Prostate gland (tissue), 2 donors: ENCODE results near the gene GRIK2. TPM values are rescaled to one million over a fixed set of nuclear protein-coding genes. Genes with fewer than 3 reads are reported as not detected.

Experiments used
- DNase-seq: peaks from one replicate; pipeline ENCODE4 v3.0.0-alpha.2; 2019; ENCODE audit warnings: low spot score
- H3K27ac ChIP-seq, 2 donors: fragments of 200-600 bp; sonication (generic); 2 replicates each; pipeline ENCODE4 v1.5.1; 2017 to 2019
- H3K27me3 ChIP-seq: fragments of 200-600 bp; sonication (generic); replicated peaks from 2 replicates; pipeline ENCODE4 v1.5.1; 2019; ENCODE audit not compliant: insufficient read depth
- H3K36me3 ChIP-seq, 2 donors: fragments of 200-600 bp; sonication (generic); 1 replicate in 1 of 2; 2 replicates in 1 of 2; pipeline versions ENCODE4 v1.5.1 to v1.8.1; 2017 to 2019
- H3K4me1 ChIP-seq: fragments of 200-600 bp; sonication (generic); replicated peaks from 2 replicates; pipeline ENCODE4 v1.5.1; 2019
- H3K4me3 ChIP-seq, 2 donors: fragments of 200-600 bp; sonication (generic); 2 replicates each; pipeline ENCODE4 v1.5.1; 2017 to 2019
- H3K9me3 ChIP-seq: fragments of 200-600 bp; sonication (generic); 2 replicates; pipeline ENCODE4 v1.5.1; 2017
- CTCF ChIP-seq, 4 experiments: fragments of 200-600 bp in 2 of 4; fragments of 450-650 bp in 2 of 4; sonication (generic) in 2 of 4; IDR thresholded peaks; 1 replicate in 3 of 4; 2 replicates in 1 of 4; pipeline ENCODE4 v1.5.1; 2016 to 2019; ENCODE audit warnings: antibody characterized with exemption in 4 of 4, mild to moderate bottlenecking in 2 of 4, moderate library complexity in 2 of 4
- POLR2A ChIP-seq: fragments of 450-650 bp; IDR thresholded peaks from one replicate; pipeline ENCODE4 v1.6.1; 2016; ENCODE audit warnings: antibody characterized with exemption, mild to moderate bottlenecking
- POLR2AphosphoS5 ChIP-seq: sonication (generic); formaldehyde crosslinking; IDR thresholded peaks from one replicate; pipeline ENCODE4 v1.6.1; 2017; ENCODE audit warnings: antibody characterized with exemption
- WGBS: methylation state at CpG from one replicate; pipeline ENCODE4 v1.1.5; 2018; 5-methylcytosine and 5-hydroxymethylcytosine counted together
- intact Hi-C: fragments of 100-400 bp; cut with DNase I; formaldehyde crosslinking; loops from one replicate; pipeline ENCODE4 v1.14.2; 2022
- total RNA-seq, 2 donors: library from RNA; depleted of rRNA; stranded (reverse); fragments of >200 nt; gene quantifications; one replicate each; pipeline ENCODE4 v1.1.0, GENCODE V29; 2016

The GRIK2 gene
- total RNA-seq, 2 donors from 2014 or later, result 2.6 to 15.7 TPM

GRCh38 chr6:101956961-101957360 lies 563.5 kb downstream of the GRIK2 start:
- Histone ChIP-seq H3K27me3 (no peaks in the 10 kb centered on the region), H3K27ac (no peak overlapping the region), H3K4me3 (no peak overlapping the region), H3K4me1 (no peaks in the 10 kb centered on the region), H3K9me3 (no peaks in the 10 kb centered on the region), H3K36me3 (no peaks in the 10 kb centered on the region)
- DNase-seq, result no peak
- 66% methylated on average over 2 of the region's 2 CpGs for WGBS
- TF ChIP-seq POLR2A, result no peak
- TF ChIP-seq POLR2AphosphoS5, result no peak
- TF ChIP-seq CTCF (IDR thresholded peaks at IDR 0.05), result no peak
- intact Hi-C loops, result no loop called here

DNA sequence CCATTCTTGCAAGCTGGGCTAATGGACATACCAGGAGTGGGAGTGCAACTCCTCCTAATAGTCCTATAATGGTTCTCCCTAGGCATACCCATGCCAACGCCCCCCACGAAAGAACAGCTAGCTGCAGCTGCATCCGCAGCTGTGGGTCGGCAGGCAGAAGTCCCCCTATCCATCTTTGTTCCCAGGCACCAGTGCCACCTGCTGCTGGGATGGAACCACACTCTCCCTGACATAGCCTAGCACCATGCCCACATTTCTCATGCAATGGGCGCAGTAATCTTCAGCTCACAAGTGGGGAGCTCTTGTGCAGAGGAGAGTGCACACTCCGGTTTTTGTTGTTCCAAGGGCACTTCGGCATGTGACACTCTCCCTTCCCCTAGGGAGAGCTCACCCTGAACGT lies 567.8 kb downstream of the GRIK2 start:
- Histone ChIP-seq H3K27ac (no peak overlapping the region), H3K27me3 (no peaks in the 10 kb centered on the region), H3K9me3 (no peaks in the 10 kb centered on the region), H3K4me3 (no peak overlapping the region), H3K4me1 (no peaks in the 10 kb centered on the region), H3K36me3 (no peaks in the 10 kb centered on the region)
- no peak for TF ChIP-seq CTCF (IDR thresholded peaks at IDR 0.05)
- TF ChIP-seq POLR2AphosphoS5, result no peak
- no peak for TF ChIP-seq POLR2A
- no peak for DNase-seq
- 93% methylated on average over 8 of the region's 8 CpGs for WGBS
- intact Hi-C loops, result no loop called here

GRCh38 chr6:101980924-101981323 lies 587.4 kb downstream of the GRIK2 start:
- no peak for DNase-seq
- Histone ChIP-seq H3K4me3 (no peak overlapping the region), H3K9me3 (no peaks in the 10 kb centered on the region), H3K4me1 (no peaks in the 10 kb centered on the region), H3K36me3 (no peaks in the 10 kb centered on the region), H3K27ac (no peak overlapping the region), H3K27me3 (no peaks in the 10 kb centered on the region)
- TF ChIP-seq POLR2A, result no peak
- TF ChIP-seq CTCF (IDR thresholded peaks at IDR 0.05), result no peak
- TF ChIP-seq POLR2AphosphoS5, result no peak
- intact Hi-C loops, result no loop called here

GRCh38 chr6:101986476-101986875 lies 593.0 kb downstream of the GRIK2 start:
- intact Hi-C loops, result no loop called here
- no peak for TF ChIP-seq CTCF (IDR thresholded peaks at IDR 0.05)
- TF ChIP-seq POLR2AphosphoS5, result no peak
- no peak for TF ChIP-seq POLR2A
- Histone ChIP-seq H3K36me3 (no peaks in the 10 kb centered on the region), H3K9me3 (no peaks in the 10 kb centered on the region), H3K27me3 (no peaks in the 10 kb centered on the region), H3K4me1 (no peaks in the 10 kb centered on the region), H3K4me3 (no peak overlapping the region), H3K27ac (no peak overlapping the region)
- WGBS, result 89% methylated on average over 3 of the region's 3 CpGs
- no peak for DNase-seq

GRCh38 chr6:101992286-101992685 lies 598.8 kb downstream of the GRIK2 start:
- WGBS, result 61% methylated on average over 5 of the region's 5 CpGs
- H3K27ac ChIP-seq, result no peak overlapping the region
- intact Hi-C loops, result no loop called here

More at GRCh38 chr6:101992286-101992685, 598.8 kb downstream of the GRIK2 start:
- Histone ChIP-seq H3K27me3 (no peaks in the 10 kb centered on the region), H3K4me1 (no peaks in the 10 kb centered on the region), H3K4me3 (no peak overlapping the region), H3K36me3 (no peaks in the 10 kb centered on the region), H3K9me3 (no peaks in the 10 kb centered on the region)
- DNase-seq, result no peak
- no peak for TF ChIP-seq CTCF (IDR thresholded peaks at IDR 0.05)
- no peak for TF ChIP-seq POLR2AphosphoS5
- no peak for TF ChIP-seq POLR2A
